IPS-NIHi7 (cell line): ENCODE measurements around the gene EIF2S3.
"Not testable (repeated sequence)": the region's sequence is repeated elsewhere in the genome, so short reads cannot be mapped to it uniquely, and the experiment has no call there.

Source experiments
- DNase-seq: peaks from one replicate; pipeline ENCODE4 v3.0.0; 2012; ENCODE audit warnings: mixed read lengths; ENCODE audit errors: extremely low spot score

EIF2S3 gene

DNA sequence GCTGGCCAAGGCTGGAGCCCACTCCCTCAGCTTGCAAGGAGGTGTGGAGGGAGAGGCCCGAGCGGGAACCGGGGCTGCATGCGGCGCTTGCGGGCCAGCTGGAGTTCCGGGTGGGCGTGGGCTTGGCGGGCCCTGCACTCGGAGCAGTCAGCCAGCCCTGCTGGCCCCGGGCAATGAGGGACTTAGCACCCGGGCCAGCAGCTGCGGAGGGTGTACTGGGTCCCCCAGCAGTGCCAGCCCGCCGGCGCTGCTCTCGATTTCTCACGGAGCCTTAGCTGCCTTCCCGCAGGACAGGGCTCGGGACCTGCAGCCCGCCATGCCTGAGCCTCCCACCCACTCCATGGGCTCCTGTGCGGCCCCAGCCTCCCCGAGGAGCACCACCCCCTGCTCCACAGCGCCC lies 5.1 kb upstream of the EIF2S3 start:
- DNase-seq = not testable (repeated sequence)

DNA sequence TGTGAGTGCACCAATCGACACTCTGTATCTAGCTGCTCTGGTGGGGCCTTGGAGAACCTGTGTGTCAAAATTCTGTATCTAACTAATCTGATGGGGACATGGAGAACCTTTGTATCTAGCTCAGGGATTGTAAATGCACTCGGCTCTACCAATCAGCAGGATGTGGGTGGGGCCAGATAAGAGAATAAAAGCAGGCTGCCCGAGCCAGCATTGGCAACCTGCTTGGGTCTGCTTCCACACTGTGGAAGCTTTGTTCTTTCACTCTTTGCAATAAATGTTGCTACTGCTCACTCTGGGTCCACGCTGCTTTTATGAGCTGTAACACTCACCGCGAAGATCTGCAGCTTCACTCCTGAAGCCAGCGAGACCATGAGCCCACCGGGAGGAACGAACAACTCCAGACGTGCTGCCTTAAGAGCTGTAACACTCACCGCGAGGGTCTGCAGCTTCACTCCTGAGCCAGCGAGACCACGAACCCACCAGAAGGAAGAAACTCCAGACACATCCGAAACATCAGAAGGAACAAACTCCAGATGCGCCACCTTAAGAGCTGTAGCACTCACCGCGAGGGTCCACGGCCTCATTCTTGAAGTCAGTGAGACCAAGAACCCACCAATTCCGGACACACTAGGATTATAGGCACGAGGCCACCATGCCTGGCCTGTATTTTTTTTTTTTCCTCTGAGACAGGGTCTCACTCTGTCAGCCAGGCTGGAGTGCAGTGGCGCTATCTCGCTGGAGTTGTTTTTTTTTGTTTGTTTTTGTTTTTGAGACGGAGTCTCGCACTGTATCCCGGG lies 4.0 kb upstream of the EIF2S3 start:
- DNase-seq = not testable (repeated sequence)

DNA sequence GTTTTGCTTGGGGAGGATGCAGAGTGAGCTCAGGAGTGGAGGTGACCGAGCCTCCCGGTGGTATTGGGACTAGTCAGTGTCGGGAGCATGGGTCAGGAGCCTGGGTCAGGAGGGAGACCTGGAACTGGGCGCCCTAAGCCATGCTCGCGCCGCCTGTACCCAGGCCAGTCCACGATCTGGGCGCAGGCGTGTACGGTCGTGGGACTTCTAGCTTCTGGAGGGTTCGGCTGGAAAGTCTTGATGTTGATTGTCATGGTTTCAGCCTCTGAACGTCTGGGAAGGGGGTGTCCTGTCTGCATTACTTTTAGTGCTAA lies 244 bp downstream of the EIF2S3 start:
- DNase-seq = no peak

DNA sequence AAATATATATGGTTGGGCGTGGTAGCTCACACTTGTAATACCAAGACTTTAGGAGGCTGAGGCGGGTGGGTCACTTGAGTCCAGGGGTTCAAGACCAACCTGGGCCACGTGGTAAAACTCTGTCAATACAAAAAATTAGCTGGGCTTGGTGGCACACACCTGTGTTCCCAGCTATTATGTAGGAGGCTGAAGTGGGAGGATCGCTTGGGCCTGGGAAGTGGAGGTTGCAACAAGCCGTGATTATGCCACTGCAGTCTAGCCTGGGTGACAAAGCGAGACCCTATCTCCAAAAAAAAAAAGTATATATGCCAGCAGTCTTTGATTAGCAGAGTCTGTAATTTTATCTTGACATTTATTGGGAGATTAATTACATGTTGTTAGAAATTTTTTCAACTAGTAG lies 8.7 kb downstream of the EIF2S3 start:
- DNase-seq = no peak

DNA sequence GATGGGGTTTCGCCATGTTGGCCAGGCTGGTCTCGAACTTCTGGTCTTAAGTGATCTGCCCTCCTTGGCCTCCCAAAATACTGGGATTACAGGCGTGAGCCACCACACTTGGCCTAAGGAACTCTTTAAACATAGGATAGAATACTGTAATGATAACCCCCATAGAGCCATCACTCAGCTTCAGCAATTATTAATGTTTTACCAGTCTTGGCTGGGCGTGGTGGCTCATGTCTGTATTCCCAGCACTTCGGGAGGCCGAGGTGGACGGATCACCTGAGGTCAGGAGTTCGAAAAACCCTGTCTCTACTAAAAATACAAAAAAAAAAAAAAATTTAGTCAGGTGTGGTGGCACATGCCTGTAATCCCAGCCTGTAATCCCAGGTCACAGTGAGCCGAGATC lies 15.1 kb downstream of the EIF2S3 start:
- DNase-seq = no peak

DNA sequence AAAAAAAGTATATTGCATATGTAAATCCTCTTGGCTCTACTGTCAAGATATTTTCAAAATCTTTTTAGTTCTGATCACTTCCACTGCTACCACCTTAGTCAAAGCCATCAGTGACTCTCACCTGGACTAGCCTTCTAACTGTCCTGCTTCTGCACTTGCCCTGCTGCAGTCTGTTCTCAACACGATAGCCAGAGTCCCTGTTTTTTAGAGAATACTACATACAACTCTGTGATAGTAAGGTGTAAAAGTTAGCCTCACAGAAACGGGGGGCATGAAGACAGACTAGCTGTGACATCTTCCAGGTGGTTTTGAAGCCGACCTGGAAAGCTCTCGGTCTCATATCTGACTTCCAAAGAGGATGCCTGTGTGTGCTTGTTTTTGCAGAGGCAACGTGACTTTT lies 24.7 kb downstream of the EIF2S3 start:
- no peak for DNase-seq

DNA sequence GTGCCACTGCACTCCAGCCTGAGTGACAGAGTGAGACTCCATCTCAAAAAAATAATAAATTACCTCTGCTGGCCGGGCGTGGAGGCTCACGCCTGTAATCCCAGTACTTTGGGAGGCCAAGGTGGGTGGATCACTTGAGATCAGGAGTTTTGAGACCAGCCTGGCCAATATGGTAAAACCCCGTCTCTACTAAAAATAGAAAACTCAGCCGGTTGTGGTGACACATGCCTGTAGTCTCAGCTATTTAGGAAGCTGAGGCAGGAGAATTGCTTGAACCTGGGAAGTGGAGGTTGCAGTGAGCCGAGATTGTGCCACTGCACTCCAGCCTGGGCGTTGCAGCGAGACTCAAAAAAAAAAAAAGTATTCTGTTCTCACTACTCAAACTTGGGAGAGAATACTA lies 25.5 kb downstream of the EIF2S3 start:
- not testable (repeated sequence) for DNase-seq

DNA sequence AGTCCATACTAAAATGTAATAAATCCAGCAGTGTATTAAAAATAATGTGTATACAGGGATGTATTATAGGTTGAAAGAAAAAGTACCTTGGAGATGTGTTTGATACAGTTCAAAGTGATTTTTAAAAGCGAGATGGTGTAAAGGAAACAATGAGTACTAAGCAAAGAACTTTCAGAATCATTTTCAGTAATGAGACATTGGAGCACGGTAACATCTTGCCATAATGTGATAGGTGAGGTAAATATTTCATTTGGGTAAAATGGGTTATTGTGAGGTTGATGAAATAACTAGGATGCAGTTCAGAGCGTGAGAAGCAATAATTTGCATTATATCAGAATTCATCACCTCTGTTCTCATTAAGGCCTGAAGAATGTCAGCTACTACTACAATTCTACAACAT lies 25.9 kb downstream of the EIF2S3 start:
- no peak for DNase-seq

DNA sequence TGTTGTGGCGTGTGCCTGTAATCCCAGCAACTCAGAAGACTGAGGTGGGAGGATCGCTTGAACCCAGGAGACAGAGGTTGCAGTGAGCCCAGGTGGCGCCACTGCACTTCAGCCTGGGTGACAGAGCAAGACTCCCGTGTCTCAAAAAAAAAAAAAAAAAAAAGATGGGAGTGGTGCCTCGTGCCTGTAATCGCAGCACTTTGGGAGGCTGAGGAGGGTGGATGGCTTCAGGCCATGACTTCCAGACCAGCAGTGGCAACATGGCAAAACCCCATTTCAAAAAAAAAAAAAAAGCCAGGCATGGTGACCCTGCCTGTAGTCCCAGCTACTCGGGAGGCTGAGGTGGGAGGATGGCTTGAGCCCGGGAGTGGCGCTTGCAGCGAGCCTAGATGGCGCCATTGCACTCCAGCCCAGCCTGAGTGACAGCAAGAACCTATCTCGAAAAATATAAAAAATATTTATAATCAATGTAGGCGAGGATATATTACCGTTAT lies 27.0 kb downstream of the EIF2S3 start:
- peak; percentile 32 for DNase-seq

DNA sequence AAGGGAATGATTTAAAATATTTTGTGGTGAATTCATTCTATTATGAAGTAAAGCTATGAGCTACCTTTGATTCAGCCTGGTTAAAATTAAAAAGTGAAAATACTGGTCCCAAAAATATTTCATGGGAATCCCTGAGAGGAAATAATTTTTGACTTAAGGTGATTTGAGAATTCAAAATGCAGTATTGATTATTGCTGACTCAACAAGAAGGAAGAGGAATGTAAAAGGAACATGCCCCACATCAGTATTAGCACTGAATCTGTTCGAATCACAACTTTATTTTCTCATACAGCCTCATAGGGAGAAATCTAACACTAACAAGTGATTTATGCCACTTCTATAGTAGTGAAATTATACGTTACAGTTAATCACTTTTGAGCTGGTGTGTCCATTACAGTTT lies 27.7 kb downstream of the EIF2S3 start:
- DNase-seq = no peak

DNA sequence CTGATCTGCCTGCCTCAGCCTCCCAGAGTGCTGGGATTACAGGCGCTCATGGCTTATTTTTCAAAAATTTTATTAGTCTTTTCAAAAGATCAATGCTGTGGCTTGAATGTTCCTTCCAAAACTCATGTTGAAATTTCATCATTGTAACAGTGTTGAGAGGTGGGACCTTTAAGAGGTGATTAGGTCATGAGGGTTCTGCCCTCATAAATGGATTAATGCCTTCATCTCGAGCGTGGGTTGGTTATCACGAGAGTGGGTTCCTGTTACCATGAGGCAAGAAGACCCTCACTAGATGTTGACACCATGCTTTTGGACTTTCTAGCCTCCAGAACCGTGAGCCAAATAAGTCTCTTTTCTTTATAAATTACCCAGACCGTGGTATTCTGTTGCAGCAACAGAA lies 30.3 kb downstream of the EIF2S3 start:
- DNase-seq = no peak

DNA sequence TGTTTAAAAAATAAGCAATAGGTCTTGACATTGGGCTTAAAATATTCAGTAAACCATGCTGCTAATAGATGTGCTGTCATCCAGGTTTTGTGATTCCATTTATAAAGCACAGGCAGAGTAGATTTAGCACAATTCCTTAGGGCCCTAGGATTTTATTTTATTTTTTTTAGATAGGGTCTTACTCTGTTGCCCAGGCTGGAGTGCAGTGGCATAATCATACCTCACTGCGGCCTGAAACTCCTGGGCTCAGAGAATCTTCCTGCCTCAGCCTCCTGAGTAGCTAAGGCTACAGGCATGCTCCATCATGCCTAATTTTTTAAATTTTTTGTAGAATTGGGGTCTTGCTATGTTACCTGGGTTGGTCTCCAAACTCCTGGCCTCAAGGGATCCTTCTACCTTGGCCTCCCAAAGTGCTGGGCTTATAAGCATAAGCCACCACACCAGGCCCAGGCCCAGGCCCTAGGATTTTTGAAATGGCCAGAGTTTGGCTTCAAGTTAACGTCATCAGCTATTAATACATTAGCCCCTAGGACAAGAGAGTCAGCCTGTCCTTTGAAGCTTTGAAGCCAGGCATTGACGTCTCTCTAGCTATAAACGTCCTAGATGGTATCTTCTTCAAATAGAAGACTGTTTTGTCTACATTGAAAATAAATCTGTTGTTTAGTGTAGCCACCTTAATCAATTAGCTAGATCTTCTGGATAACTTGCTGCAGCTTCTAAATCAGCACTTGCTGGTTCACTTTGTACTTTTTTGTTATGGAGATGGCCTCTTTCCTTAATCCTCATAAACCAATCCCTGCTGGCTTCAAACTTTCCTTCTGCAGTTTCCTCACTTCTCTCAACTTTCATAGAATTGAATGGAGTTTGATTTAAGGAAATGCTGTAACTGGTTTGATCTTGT lies 35.8 kb downstream of the EIF2S3 start:
- no peak for DNase-seq

DNA sequence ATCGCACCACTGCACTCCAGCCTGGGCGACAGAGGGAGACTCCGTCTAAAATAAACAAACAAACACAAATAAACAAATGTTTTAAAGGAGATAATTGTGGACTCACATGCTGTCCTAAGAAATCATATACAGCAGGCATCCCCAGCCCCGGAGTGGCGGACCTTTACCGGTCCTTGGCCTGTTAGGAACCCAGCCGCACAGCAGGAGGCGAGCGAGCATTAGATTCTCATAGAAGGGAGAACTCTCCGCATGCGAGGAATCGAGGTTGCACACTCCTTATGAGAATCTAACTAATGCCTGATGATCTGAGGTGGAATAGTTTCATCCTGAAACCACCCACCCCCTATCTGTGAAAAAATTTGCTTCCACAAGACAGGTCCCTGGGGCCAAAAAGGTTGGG lies 39.0 kb downstream of the EIF2S3 start:
- no peak for DNase-seq

DNA sequence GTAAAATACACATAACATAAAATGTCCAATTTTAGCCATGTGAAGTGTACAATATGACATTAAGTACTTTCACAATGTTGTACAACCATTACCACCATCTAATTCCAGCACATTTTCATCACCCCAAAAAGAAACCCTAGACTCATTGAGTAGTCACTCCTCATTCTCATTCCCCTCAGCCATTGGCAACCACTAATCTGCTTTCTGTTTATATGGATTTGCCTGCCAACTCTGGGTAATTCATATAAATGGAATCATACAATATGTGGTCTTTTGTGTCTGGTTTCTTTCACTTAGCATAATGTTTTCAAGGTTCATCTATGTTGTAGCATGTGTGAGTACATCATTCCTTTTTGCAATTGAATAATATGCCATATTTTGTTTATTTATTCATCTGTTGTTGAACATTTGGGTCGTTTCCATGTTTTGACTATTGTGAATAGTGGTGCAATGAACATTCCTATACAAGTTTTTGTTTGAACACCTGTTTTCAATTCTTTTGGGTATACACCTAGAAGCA lies 43.0 kb downstream of the EIF2S3 start:
- no peak for DNase-seq

DNA sequence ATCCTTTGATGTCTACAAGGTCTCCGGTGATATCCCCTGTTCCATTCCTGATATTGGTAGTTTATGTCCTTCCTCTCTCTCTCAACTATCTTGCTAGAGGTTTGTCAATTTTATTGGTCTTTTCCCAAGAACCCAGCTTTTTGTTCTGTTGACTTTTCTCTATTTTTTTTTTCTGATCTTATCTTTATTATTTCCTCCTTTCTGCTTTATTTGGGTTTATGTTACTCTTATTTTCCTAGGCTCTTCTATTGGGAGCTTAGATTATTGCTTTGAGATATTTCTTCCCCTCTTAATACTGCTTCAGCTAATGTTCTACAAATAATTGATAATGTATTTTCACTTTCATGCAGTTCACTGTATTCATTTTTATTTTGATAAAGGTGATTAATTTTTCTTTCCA lies 44.2 kb downstream of the EIF2S3 start:
- no peak for DNase-seq

DNA sequence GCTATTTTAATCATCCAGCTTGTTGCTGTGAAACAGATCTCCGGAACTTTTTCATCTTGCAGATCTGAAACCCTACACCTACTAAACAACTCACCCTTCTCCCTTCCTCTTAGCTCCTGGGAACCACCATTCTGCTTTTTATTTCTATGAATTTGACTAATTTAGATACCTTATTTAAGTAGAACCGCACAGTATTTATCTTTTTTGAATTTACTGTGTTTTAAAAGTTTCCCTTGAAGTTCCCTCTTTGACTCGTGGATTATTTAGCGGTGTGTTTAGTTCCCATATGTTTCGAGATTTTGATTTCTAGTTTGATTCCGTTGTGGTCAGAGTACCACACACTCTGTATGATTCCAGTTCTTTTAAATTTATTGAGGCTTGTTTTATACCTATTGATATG lies 44.6 kb downstream of the EIF2S3 start:
- no peak for DNase-seq

DNA sequence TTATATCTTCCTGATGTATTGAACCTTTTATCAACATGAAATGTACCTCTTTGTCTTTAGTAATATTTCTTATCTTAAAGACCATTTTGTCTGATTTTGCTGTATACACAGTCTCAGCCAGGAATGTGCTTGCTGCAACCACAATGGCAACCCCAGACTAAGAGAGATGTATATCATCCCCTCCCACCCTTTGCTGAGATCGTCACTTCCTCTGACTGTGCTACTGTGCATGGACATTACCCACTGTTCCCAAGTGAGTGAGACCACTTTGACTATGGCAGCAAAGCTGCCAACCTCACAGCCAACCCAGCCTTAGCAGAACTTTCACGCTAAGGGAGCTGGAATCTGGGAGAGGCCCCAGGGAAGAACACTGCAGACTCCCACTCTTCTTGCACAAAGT lies 46.0 kb downstream of the EIF2S3 start:
- DNase-seq = no peak

DNA sequence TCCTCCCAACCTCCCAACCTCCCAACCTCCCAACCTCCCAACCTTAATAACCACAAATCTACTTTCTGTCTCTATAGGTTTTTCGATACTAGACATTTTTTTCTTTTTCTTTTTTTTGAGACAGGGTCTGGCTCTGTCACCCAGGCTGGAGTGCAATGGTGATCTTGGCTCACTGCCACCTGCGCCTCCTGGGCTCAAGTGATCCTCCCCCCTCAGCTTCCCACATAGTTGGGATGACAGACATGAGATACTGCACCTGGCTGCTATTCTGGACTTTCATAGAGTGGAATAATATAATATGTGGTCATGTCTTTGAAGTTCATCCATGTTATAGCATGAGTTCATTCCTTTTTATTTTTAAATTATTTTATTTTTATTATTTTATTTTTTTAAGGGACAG lies 55.3 kb downstream of the EIF2S3 start:
- no peak for DNase-seq

DNA sequence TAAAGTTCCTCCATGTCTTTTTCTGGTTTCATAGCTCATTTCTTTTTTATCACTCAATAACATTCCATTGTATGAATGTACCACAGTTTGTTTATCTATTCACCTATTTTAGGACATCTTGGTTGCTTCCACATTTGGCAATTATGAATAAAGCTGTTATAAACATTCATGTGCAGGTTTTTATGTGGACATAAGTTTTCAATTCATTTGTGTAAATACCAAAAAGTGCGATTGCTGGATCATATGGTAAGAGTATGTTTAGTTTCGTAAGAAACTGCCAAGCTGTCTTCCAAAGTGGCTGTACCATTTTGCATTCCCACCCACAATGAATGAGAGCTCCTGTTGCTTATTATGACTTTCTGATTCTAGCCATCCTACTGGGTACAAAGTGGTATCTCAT lies 58.4 kb downstream of the EIF2S3 start:
- DNase-seq = no peak

DNA sequence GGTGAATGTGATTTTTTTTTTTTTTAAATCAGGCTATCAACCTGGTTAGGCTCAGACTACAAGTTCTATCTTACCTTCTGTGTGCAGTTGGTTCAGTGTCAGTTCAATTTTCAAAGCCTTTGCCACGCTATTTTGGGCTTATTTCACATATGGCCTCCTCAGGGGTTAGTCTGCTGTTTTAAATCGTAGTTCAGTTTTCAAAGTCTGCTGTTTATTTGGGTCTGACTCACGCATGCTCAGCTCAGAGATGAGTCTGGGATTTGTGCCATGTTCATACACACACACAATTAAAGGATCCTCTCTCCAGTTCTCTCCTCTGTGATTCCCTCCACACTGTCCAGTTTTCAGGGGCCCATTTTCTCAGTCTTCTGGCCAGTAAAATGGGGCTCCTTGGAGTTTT lies 62.5 kb downstream of the EIF2S3 start:
- DNase-seq = no peak

DNA sequence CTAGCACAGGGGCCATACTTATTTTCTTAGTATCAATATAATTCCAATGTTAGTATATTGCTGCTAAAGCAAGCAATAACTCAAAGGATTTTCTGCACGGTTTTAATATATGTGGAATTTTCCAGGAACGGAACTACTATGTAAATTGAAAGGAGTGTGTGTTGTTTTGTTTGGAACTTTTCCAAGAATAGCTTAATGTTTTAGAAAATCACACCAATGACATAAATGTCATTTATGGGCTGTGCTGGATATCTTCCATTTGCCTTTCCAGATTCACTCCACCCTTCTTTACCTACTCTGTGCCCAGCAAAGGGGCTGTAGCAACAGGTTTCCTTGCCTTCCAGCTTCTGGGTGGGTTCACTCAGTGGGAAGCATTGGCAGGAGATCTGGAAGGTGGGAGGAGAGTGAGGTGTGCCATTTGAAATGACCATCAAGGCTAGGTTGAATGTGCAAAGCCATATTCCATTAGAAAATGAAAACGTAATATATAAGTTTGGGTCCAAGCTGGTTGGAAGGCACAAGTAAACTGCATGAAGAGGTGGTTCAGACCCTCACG lies 69.6 kb downstream of the EIF2S3 start:
- DNase-seq = no peak

DNA sequence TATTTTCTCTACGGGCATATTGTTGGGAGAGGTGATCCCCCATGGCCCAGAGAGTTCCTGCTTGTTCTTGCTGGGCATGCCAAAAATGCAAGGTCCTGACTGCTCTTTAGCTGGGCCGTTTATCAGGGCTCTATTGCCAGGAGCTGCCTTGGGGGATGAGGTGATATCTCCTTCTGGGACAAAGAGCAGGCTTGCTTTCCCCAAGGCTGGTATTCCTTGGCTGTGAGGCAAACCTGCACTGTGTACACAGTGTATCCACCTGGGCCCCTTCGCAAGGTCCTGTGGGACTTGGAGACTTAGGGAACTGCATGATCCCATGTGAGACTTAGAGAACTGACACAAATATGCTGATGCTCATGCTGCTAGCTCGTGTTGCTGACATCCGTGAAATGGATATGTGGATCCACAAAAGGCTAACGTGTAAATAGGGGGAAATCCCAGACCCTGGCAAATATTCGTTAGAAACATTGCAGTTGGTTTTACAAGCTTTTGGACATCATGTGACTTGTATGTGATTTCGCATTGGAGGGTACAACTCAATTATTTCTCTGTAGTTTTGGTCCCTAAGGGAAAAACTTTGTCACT lies 70.4 kb downstream of the EIF2S3 start:
- no peak for DNase-seq
